ENCODE measurements around the gene GH1.
"Not testable (repeated sequence)": the region's sequence is repeated elsewhere in the genome, so short reads cannot be mapped to it uniquely, and the experiment has no call there.

The GH1 gene

GRCh38 chr17:63871646-63872365 lies 46.8 kb downstream of the GH1 start:
- not testable (repeated sequence) for H3K4me1 ChIP-seq; H3K4me2 ChIP-seq; H3K27ac ChIP-seq; H3K9me3 ChIP-seq (replicated peaks in 1 of 11); H3K36me3 ChIP-seq; H3K27me3 ChIP-seq; H4K20me1 ChIP-seq; H3K9ac ChIP-seq; H3K4me3 ChIP-seq

DNA sequence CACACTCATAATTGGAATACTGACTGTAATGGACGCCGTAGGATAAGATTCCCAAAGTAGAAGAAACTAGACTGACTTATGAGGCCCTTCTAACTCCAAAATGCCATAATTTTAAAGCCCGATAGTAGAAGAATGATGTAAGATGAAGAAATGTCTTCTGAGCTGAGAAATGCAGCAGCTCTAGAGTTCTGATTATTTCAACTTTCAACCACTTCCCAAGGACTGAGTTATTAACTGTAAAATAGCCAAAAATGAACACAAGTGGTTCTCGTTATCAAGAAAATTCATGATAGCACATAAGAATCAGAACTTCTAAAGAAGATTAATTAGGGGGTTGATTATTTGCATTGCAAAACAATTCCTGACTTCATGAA lies 48.4 kb downstream of the GH1 start:
- H3K4me3 ChIP-seq; H3K27ac ChIP-seq; H4K20me1 ChIP-seq; H3K36me3 ChIP-seq; H3K4me2 ChIP-seq; H3K27me3 ChIP-seq; H3K9me3 ChIP-seq (replicated peaks in 1 of 11); H3K9ac ChIP-seq: not testable (repeated sequence)
- H3K4me1 ChIP-seq: peaks cover 0 to 15% (median 7%) of the 10 kb centered on the region in 10 experiments; a peak in 12 of 20 replicates

DNA sequence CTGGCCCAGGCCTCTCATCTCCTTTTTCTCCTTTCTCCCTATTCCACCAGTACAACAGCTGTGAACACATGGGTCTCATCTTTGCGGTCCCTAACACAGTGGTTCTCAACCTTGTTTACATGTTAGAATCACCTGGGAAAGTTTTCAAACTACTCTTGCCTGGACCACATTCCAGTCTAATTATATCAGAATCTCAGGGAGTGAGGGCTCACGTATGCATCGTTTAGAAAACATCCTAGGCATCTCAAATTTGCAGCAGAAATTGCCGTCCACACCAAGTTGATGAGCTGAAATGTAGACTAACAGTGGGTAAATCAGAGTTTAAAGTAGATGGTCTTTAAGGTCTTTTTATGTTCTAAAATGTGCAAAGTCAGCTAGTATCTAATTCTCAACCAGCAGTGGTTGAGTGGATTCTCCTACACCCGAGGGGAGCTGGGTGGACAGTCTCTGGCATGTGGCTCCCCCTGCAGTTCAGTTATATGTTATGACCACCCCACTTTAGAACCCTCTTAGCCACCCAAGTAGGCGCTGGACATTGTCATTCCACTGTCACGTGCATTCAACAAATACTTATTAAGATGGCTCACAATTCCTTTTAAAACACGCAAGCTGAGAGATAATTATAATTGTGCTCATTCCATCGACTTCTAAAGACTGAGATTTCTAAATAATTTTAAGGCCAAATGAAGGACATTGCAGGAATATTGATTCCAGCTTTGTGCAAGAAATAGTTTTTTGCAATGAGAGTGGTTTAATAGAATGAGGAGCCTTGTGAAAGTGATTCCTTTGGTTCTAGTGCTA lies 48.9 kb downstream of the GH1 start:
- H4K20me1 ChIP-seq; H3K27ac ChIP-seq; H3K27me3 ChIP-seq; H3K36me3 ChIP-seq; H3K9me3 ChIP-seq (replicated peaks in 1 of 11); H3K9ac ChIP-seq; H3K4me2 ChIP-seq; H3K4me3 ChIP-seq: not testable (repeated sequence)
- peaks cover 0 to 15% (median 7%) of the 10 kb centered on the region in 10 experiments; a peak in 12 of 20 replicates for H3K4me1 ChIP-seq

Data from BLaER1 treated with 17β-estradiol and CSF1 and Interleukin-3, amounts not matched to agents 10 nM and 100 nM (cell line).